Measurements from ENCODE around the gene TSEN2. TPM values are rescaled to one million over a fixed set of nuclear protein-coding genes. Genes with fewer than 3 reads are reported as not detected.

The TSEN2 gene
- total RNA-seq, 1 donor from 2014 or later: 16.0 TPM

DNA sequence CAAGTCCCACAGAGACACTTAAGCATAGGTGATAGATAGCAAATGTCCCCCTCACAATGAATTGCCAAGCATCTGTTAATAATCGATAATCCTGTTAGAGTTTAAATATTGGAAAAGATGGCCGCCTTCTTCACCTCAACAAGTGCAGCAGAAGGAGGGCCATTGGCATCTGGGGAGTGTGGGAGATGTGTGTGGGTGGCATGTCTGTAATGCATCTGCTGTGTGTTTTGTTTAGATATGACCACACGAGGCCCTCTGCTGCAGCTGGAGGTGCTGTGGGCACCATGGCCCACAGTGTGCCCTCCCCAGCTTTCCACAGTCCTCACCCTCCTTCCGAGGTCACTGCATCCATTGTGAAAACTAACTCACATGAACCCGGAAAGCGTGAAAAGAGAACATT lies 85.6 kb downstream of the TSEN2 start:
- no peak overlapping the region for H3K27ac ChIP-seq
- intact Hi-C loops (cut with DNase I): no loop called here
- ATAC-seq: no peak

DNA sequence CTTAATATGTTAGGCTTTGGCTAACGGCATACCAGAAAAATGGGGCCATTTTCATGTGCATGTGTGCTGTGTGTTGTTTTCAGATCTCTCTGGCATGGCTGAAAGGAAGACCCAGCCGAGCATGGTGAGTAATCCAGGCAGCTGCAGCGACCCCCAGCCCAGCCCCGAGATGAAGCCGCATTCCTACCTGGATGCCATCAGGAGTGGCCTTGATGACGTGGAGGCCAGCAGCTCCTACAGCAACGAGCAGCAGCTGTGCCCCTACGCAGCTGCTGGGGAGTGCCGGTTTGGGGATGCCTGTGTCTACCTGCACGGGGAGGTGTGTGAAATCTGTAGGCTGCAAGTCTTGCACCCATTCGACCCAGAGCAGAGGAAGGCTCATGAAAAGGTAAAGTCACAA lies 87.7 kb downstream of the TSEN2 start:
- Histone ChIP-seq H3K4me3 (no peak overlapping the region), H3K27ac (no peak overlapping the region), H3K36me3 (peaks cover 82% of the 10 kb centered on the region), H3K9me3 (no peaks in the 10 kb centered on the region), H3K4me1 (no peaks in the 10 kb centered on the region), H3K27me3 (no peaks in the 10 kb centered on the region)
- TF ChIP-seq, protein P1, sequence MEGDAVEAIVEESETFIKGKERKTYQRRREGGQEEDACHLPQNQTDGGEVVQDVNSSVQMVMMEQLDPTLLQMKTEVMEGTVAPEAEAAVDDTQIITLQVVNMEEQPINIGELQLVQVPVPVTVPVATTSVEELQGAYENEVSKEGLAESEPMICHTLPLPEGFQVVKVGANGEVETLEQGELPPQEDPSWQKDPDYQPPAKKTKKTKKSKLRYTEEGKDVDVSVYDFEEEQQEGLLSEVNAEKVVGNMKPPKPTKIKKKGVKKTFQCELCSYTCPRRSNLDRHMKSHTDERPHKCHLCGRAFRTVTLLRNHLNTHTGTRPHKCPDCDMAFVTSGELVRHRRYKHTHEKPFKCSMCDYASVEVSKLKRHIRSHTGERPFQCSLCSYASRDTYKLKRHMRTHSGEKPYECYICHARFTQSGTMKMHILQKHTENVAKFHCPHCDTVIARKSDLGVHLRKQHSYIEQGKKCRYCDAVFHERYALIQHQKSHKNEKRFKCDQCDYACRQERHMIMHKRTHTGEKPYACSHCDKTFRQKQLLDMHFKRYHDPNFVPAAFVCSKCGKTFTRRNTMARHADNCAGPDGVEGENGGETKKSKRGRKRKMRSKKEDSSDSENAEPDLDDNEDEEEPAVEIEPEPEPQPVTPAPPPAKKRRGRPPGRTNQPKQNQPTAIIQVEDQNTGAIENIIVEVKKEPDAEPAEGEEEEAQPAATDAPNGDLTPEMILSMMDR (IDR thresholded peaks at IDR 0.05): no peak
- ATAC-seq (no peak), DNase-seq (no peak)
- intact Hi-C loops (cut with DNase I): no loop called here

More for the DNA sequence above, 85.6 kb downstream of the TSEN2 start:
- H3K9me3 ChIP-seq: no peaks in the 10 kb centered on the region
- H3K36me3 ChIP-seq: peaks cover 63% of the 10 kb centered on the region
- no peaks in the 10 kb centered on the region for H3K27me3 ChIP-seq
- TF ChIP-seq, protein P1 (IDR thresholded peaks at IDR 0.05): no peak
- H3K4me1 ChIP-seq: no peaks in the 10 kb centered on the region
- DNase-seq: no peak
- no peak overlapping the region for H3K4me3 ChIP-seq

DNA sequence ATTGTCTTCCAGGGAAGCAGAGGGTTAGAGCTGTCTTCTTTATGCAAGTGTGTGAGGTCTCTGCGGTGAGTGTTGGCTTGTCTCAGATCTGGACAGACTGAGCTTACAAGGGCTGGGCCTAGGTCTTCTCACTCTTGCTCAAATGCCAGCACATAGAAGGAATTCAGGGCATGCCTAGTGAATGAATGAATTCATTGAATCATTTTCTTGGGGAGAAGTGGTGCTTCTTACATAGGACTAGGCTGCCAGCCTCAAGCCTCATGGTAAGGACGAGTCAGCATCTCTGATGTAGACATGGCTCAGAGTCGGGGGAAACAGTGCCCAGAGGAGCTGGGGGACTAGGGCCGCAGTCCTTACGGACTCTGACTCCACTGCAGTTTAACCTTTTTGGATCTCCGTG lies 89.9 kb downstream of the TSEN2 start:
- intact Hi-C loops (cut with DNase I): no loop called here
- H3K27ac ChIP-seq: no peak overlapping the region

DNA sequence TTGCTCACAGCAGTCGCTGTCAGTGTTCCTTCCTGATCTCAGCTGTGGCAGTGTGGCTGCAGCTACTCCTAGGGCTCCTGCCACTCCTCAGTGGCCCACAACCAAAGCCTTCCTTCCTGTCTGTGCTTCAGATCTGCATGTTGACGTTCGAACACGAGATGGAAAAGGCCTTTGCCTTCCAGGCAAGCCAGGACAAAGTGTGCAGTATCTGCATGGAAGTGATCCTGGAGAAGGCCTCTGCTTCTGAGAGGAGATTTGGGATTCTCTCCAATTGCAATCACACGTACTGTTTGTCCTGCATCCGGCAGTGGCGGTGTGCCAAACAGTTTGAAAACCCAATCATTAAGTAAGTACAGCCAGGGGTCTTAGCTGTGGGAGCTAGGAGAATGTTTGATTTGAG lies 90.4 kb downstream of the TSEN2 start:
- H3K27me3 ChIP-seq: no peaks in the 10 kb centered on the region
- H3K36me3 ChIP-seq: peaks cover 98% of the 10 kb centered on the region
- intact Hi-C loops (cut with DNase I): no loop called here
- H3K4me3 ChIP-seq: no peak overlapping the region
- DNase-seq (no peak), ATAC-seq (no peak)
- H3K27ac ChIP-seq: no peak overlapping the region
- H3K9me3 ChIP-seq: no peaks in the 10 kb centered on the region
- H3K4me1 ChIP-seq: no peaks in the 10 kb centered on the region
- TF ChIP-seq, protein P1 (IDR thresholded peaks at IDR 0.05): no peak

More for the DNA sequence above, 89.9 kb downstream of the TSEN2 start:
- no peaks in the 10 kb centered on the region for H3K4me1 ChIP-seq
- H3K36me3 ChIP-seq: peaks cover 98% of the 10 kb centered on the region
- no peaks in the 10 kb centered on the region for H3K27me3 ChIP-seq
- H3K4me3 ChIP-seq: no peak overlapping the region
- no peaks in the 10 kb centered on the region for H3K9me3 ChIP-seq
- DNase-seq (no peak), ATAC-seq (no peak)
- TF ChIP-seq, protein P1 (IDR thresholded peaks at IDR 0.05): no peak

DNA sequence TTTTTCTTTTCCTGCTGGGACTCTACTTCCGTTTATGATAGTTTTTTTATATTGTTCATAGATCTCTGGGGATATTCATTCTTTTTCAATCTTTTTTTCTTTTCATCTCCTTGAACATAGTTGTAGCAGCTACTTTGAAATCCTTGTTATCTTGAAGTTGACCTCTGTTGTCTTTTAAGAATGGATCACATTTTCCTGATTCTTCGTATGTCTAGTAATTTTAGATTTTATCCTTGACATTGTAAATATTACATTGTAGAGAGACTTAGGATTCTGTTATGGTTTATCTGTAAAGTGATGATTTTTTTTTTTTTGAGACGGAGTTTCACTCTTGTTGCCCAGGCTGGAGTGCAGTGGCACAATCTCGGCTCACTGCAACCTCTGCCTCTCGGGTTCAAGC lies 93.1 kb downstream of the TSEN2 start:
- H3K4me3 ChIP-seq: no peak overlapping the region
- no peaks in the 10 kb centered on the region for H3K9me3 ChIP-seq
- peaks cover 90% of the 10 kb centered on the region for H3K36me3 ChIP-seq

More for the DNA sequence above, 93.1 kb downstream of the TSEN2 start:
- no peak for ATAC-seq
- DNase-seq: no peak
- Histone ChIP-seq H3K27me3 (no peaks in the 10 kb centered on the region), H3K4me1 (no peaks in the 10 kb centered on the region), H3K27ac (no peak overlapping the region)
- intact Hi-C loops (cut with DNase I): no loop called here
- TF ChIP-seq, protein P1 (IDR thresholded peaks at IDR 0.05): no peak

Measured in upper lobe of right lung (tissue), 1 donor.